Right kidney (tissue), 1 donor: ENCODE results near the gene HES4.
A peak's percentile ranks its signal among the peaks of the same experiment; 100 is the strongest.
"Not testable (repeated sequence)": the region's sequence is repeated elsewhere in the genome, so short reads cannot be mapped to it uniquely, and the experiment has no call there.

Source experiments
- DNase-seq: peaks from one replicate; pipeline ENCODE4 v3.0.0-alpha.2; 2016

HES4 gene

GRCh38 chr1:1037366-1038327 lies 37.8 kb upstream of the HES4 start:
- DNase-seq: no peak

GRCh38 chr1:1035291-1035943 lies 35.5 kb upstream of the HES4 start:
- no peak for DNase-seq

- peak; percentile 65 for DNase-seq
These were observed 34.5 kb upstream of the HES4 start for GRCh38 chr1:1034439-1034781.

GRCh38 chr1:1033731-1034438 lies 34.0 kb upstream of the HES4 start:
- DNase-seq: peak; percentile 71

GRCh38 chr1:1033009-1033587 lies 33.2 kb upstream of the HES4 start:
- peak; percentile 83 for DNase-seq

GRCh38 chr1:1032424-1032823 lies 32.5 kb upstream of the HES4 start:
- no peak for DNase-seq

- no peak for DNase-seq
These were observed 31.9 kb upstream of the HES4 start for GRCh38 chr1:1031659-1032235.

- not testable (repeated sequence) for DNase-seq
These were observed 31.2 kb upstream of the HES4 start for GRCh38 chr1:1030867-1031658.

- DNase-seq: no peak
These were observed 27.9 kb upstream of the HES4 start for GRCh38 chr1:1027791-1028190.

- peak; percentile 56 for DNase-seq
These were observed 26.9 kb upstream of the HES4 start for GRCh38 chr1:1026599-1027413.

GRCh38 chr1:1025730-1026129 lies 25.8 kb upstream of the HES4 start:
- DNase-seq: no peak

GRCh38 chr1:1024771-1025699 lies 25.1 kb upstream of the HES4 start:
- DNase-seq: peak; percentile 59

- DNase-seq: no peak
These were observed 24.4 kb upstream of the HES4 start for GRCh38 chr1:1024149-1024770.

- DNase-seq: no peak
These were observed 23.8 kb upstream of the HES4 start for GRCh38 chr1:1023700-1024099.

- peak; percentile 45 for DNase-seq
These were observed 22.6 kb upstream of the HES4 start for GRCh38 chr1:1022302-1023009.

GRCh38 chr1:1021920-1022259 lies 22.0 kb upstream of the HES4 start:
- no peak for DNase-seq

- peak; percentile 64 for DNase-seq
These were observed 21.4 kb upstream of the HES4 start for GRCh38 chr1:1021010-1021919.
